Ovary (tissue), 3 donors: ENCODE data around the gene ZSWIM8.

ENCODE experiments used
- EP300 ChIP-seq: sonication (generic); formaldehyde crosslinking; IDR thresholded peaks from one replicate; pipeline ENCODE4 v1.6.1; 2017; ENCODE audit warnings: antibody characterized with exemption
- POLR2A ChIP-seq: fragments of 450-650 bp; IDR thresholded peaks from one replicate; pipeline ENCODE4 v1.6.1; 2017; ENCODE audit warnings: antibody characterized with exemption, mild to moderate bottlenecking, moderate library complexity
- TF ChIP-seq, protein P1 (sequence below), 3 donors: fragments of 450-650 bp in 2 of 3; fragments of 200-600 bp in 1 of 3; IDR thresholded peaks; one replicate each; pipeline versions ENCODE4 v1.5.1 to v1.8.0; 2016 to 2022; ENCODE audit warnings: antibody characterized with exemption in 3 of 3, mild to moderate bottlenecking in 1 of 3
- donor health status: DM: no; HTN: no; CAD: no.

DNA sequence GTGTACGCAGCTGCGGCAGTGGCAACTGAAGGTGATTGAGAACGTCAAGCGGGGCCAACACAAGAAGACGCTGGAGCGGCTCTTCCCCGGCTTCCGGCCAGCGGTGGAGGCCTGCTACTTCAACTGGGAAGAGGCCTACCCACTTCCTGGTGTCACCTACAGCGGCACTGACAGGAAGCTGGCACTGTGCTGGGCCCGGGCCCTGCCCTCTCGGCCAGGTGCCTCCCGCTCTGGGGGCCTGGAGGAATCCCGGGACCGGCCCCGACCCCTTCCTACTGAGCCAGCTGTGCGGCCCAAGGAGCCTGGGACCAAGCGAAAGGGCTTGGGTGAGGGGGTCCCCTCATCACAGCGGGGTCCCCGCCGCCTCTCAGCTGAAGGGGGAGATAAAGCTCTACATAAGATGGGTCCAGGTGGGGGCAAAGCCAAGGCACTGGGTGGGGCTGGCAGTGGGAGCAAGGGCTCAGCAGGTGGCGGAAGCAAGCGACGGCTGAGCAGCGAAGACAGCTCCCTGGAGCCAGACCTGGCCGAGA is 6.5 kb downstream of the ZSWIM8 start:
- TF ChIP-seq POLR2A = no peak
- TF ChIP-seq EP300 = no peak
- TF ChIP-seq, protein P1, sequence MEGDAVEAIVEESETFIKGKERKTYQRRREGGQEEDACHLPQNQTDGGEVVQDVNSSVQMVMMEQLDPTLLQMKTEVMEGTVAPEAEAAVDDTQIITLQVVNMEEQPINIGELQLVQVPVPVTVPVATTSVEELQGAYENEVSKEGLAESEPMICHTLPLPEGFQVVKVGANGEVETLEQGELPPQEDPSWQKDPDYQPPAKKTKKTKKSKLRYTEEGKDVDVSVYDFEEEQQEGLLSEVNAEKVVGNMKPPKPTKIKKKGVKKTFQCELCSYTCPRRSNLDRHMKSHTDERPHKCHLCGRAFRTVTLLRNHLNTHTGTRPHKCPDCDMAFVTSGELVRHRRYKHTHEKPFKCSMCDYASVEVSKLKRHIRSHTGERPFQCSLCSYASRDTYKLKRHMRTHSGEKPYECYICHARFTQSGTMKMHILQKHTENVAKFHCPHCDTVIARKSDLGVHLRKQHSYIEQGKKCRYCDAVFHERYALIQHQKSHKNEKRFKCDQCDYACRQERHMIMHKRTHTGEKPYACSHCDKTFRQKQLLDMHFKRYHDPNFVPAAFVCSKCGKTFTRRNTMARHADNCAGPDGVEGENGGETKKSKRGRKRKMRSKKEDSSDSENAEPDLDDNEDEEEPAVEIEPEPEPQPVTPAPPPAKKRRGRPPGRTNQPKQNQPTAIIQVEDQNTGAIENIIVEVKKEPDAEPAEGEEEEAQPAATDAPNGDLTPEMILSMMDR (IDR thresholded peaks at IDR 0.05) = no peak
